Ishikawa (cell line): ENCODE results near the gene TCFL5.

Experiments used
- CEBPB ChIP-seq: IDR thresholded peaks from 2 replicates; pipeline ENCODE4 v1.6.1; 2012
- CREB1 ChIP-seq: IDR thresholded peaks from 2 replicates; pipeline ENCODE4 v1.6.1; 2012; ENCODE audit warnings: low read depth
- EGR1 ChIP-seq: IDR thresholded peaks from 2 replicates; pipeline ENCODE4 v1.6.1; 2012
- EP300 ChIP-seq: IDR thresholded peaks from 2 replicates; pipeline ENCODE4 v1.6.1; 2012; ENCODE audit warnings: borderline replicate concordance
- FOXM1 ChIP-seq: IDR thresholded peaks from 2 replicates; pipeline ENCODE4 v1.6.1; 2012; ENCODE audit warnings: low read depth, borderline replicate concordance
- MAX ChIP-seq: IDR thresholded peaks from 2 replicates; pipeline ENCODE4 v1.6.1; 2012
- NFIC ChIP-seq: IDR thresholded peaks from 2 replicates; pipeline ENCODE4 v1.6.1; 2012
- RAD21 ChIP-seq: IDR thresholded peaks from 2 replicates; pipeline ENCODE4 v1.6.1; 2012; ENCODE audit warnings: low read depth
- REST ChIP-seq: IDR thresholded peaks from 2 replicates; pipeline ENCODE4 v1.6.1; 2012; ENCODE audit warnings: low read depth, mild to moderate bottlenecking
- TAF1 ChIP-seq: IDR thresholded peaks from 2 replicates; pipeline ENCODE4 v1.6.1; 2012; ENCODE audit warnings: low read depth, mild to moderate bottlenecking
- TCF12 ChIP-seq: IDR thresholded peaks from 2 replicates; pipeline ENCODE4 v1.6.1; 2012; ENCODE audit warnings: low read depth
- TEAD4 ChIP-seq: IDR thresholded peaks from 2 replicates; pipeline ENCODE4 v1.6.1; 2012
- USF1 ChIP-seq: IDR thresholded peaks from 2 replicates; pipeline ENCODE4 v1.6.1; 2012
- YY1 ChIP-seq: IDR thresholded peaks from 2 replicates; pipeline ENCODE4 v1.6.1; 2012; ENCODE audit warnings: low read depth
- ZBTB7A ChIP-seq: IDR thresholded peaks from 2 replicates; pipeline ENCODE4 v1.6.1; 2012; ENCODE audit warnings: low read depth

The TCFL5 gene

GRCh38 chr20:62818592-62819493, 42.8 kb downstream of the TCFL5 start:
- peak; percentile 14; the same call in 1 of the 2 replicates for TF ChIP-seq EGR1
- TF ChIP-seq RAD21 = no peak; the same call in 1 of the 2 replicates
- TF ChIP-seq NFIC = peak; percentile 99
- peak; percentile 98 for TF ChIP-seq TCF12
- 0 out of 2 replicates have a peak, but pooled peaks have one; percentile 42 for TF ChIP-seq USF1
- TF ChIP-seq CREB1 = 0 out of 2 replicates have a peak, but pooled peaks have one; percentile 15
- peak; percentile 76 for TF ChIP-seq MAX
- TF ChIP-seq EP300 = peak; percentile 94
- no peak for TF ChIP-seq YY1
- TF ChIP-seq FOXM1 = peak; percentile 84
- no peak for TF ChIP-seq REST
- TF ChIP-seq CEBPB = no peak
- TF ChIP-seq TEAD4 = no peak; the same call in none of the 2 replicates
- peak; percentile 81 for TF ChIP-seq ZBTB7A
- TF ChIP-seq TAF1 = no peak

GRCh38 chr20:62817975-62818591, 43.5 kb downstream of the TCFL5 start:
- TF ChIP-seq ZBTB7A = peak; percentile 51; the same call in 1 of the 2 replicates
- TF ChIP-seq RAD21 = no peak
- TF ChIP-seq TAF1 = peak; percentile 1; the same call in 1 of the 2 replicates

GRCh38 chr20:62816884-62817873, 44.4 kb downstream of the TCFL5 start, which contains the start of gene COL9A3:
Gene COL9A3 (plus strand): TSS chr20:62817050. CDS start chr20:62817065, 15 bp downstream.
- 0 out of 2 replicates have a peak, but pooled peaks have one; percentile 1 for TF ChIP-seq TAF1
- TF ChIP-seq YY1 = no peak

- TF ChIP-seq NFIC (no peak), REST (0 out of 2 replicates have a peak, but pooled peaks have one; percentile 8), EGR1 (0 out of 2 replicates have a peak, but pooled peaks have one; percentile 11)
These were observed 45.4 kb downstream of the TCFL5 start for GRCh38 chr20:62816031-62816883.
